MM.1S (cell line): ENCODE results near the gene NKX6-2.

Experiments
- EZH2 ChIP-seq: fragments of 300-600 bp; sonication (generic); optimal IDR thresholded peaks from 2 replicates; pipeline ENCODE3; 2017; ENCODE audit warnings: low read depth, mild to moderate bottlenecking, antibody characterized with exemption, low read length, mixed read lengths
- TF ChIP-seq, protein P1 (sequence below): fragments of 300-600 bp; sonication (generic); IDR thresholded peaks from 2 replicates; pipeline ENCODE4 v1.5.1; 2016; ENCODE audit warnings: antibody characterized with exemption, low read length, mixed read lengths

DNA sequence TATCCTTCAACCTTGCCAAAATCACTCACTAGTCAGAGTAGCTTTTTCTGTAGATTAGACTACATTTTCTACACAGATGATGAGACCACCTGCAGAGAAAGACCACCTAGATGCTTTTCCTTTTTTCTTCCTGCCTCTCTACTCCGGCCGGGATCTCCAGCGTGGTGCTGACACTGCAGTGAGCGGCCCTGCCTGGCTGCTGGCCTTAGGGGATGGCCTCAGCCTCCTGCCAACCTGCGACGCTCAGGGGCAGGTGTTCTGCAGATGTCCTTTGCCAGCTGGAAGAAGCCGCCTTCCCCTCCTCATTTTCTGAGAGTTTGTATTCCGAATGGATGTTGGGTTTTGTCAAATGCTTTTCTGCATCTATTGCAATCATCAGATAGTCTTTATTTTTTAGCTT, 43.5 kb upstream of the NKX6-2 start:
- TF ChIP-seq, protein P1, sequence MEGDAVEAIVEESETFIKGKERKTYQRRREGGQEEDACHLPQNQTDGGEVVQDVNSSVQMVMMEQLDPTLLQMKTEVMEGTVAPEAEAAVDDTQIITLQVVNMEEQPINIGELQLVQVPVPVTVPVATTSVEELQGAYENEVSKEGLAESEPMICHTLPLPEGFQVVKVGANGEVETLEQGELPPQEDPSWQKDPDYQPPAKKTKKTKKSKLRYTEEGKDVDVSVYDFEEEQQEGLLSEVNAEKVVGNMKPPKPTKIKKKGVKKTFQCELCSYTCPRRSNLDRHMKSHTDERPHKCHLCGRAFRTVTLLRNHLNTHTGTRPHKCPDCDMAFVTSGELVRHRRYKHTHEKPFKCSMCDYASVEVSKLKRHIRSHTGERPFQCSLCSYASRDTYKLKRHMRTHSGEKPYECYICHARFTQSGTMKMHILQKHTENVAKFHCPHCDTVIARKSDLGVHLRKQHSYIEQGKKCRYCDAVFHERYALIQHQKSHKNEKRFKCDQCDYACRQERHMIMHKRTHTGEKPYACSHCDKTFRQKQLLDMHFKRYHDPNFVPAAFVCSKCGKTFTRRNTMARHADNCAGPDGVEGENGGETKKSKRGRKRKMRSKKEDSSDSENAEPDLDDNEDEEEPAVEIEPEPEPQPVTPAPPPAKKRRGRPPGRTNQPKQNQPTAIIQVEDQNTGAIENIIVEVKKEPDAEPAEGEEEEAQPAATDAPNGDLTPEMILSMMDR, result no peak
- TF ChIP-seq EZH2, result no peak
